ENCODE results near the gene CSRP2. TPM values are rescaled to one million over a fixed set of nuclear protein-coding genes. Genes with fewer than 3 reads are reported as not detected.

CSRP2 gene
- total and polyA plus RNA-seq, 4 donors: 3.7 to 38.0 (median 26.2) TPM

- H3K9ac ChIP-seq (ENCODE audit: low read depth in 1 of 2, low read length in 2 of 2): no peak overlapping the region
- no peaks in the 10 kb centered on the region for H3K36me3 ChIP-seq (ENCODE audit: control insufficient read depth in 4 of 4, insufficient read depth in 3 of 4, low read depth in 1 of 4, low read length in 3 of 4)
- DNase-seq (ENCODE audit: low spot score): no peak
- TF ChIP-seq GABPA (IDR thresholded peaks at IDR 0.05 in 1 of 2, conservative IDR thresholded peaks at IDR 0.05 in 1 of 2): no peak
- 91% methylated on average over 7 of the region's 7 CpGs for WGBS
- H3K9me3 ChIP-seq (ENCODE audit: control insufficient read depth in 4 of 4, low read length in 3 of 4): no peaks in the 10 kb centered on the region
- peaks cover 0 to 15% (median 3%) of the 10 kb centered on the region in 4 donors for H3K4me1 ChIP-seq (ENCODE audit: control insufficient read depth in 4 of 4, insufficient read depth in 4 of 4, low read length in 3 of 4)
- H3K4me3 ChIP-seq (ENCODE audit: low read depth in 1 of 3, low read length in 3 of 3): no peak overlapping the region
- H3K27ac ChIP-seq (ENCODE audit: low read depth in 1 of 2, low read length in 2 of 2): no peak overlapping the region
- no peaks in the 10 kb centered on the region for H3K27me3 ChIP-seq (ENCODE audit: control insufficient read depth in 4 of 4, insufficient read depth in 4 of 4, low read length in 3 of 4)
Observed at GRCh38 chr12:76880519-76881023, 1.8 kb upstream of the CSRP2 start.

DNA sequence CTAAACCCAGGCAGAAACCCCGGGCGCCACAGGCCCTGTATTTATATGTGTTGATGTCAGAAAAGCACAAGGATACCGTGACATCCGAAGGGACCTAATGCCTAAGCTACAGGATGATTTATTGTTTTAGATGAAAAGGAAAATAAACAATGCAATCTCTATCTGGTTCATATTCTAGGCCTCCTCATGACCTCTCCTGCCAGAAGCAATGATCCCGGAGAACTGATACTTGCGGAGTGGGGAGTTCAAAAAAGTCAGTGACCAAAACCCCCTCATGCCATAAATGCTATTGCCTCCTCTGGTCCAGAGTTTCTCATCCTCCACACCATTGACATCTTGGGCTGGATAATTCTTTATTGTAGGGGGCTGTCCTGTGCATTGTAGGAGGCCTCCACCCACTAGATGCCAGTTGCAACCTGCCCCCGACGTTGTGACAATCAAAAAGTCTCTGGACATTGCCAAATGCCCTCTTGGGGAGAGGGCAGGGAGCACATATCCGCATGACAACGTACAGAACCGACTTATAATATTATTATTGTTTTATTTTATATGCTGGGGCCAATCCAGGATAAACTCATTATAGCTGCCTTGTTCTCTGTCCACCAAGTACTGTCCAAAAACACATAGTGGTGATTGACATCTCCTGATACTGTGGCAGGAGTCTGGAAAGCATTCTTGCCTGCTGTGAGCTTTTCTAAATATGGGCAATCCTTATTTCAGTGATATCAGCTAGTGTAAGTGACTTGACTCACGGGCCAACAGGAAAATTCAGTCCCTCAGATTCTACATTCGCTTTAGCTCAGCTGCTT is 1.1 kb upstream of the CSRP2 start:
- peak overlapping the region in 2 of 3 donors; percentile 90 for H3K4me3 ChIP-seq (ENCODE audit: low read depth in 1 of 3, low read length in 3 of 3)
- 72% methylated on average over 13 of the region's 13 CpGs for WGBS

DNA sequence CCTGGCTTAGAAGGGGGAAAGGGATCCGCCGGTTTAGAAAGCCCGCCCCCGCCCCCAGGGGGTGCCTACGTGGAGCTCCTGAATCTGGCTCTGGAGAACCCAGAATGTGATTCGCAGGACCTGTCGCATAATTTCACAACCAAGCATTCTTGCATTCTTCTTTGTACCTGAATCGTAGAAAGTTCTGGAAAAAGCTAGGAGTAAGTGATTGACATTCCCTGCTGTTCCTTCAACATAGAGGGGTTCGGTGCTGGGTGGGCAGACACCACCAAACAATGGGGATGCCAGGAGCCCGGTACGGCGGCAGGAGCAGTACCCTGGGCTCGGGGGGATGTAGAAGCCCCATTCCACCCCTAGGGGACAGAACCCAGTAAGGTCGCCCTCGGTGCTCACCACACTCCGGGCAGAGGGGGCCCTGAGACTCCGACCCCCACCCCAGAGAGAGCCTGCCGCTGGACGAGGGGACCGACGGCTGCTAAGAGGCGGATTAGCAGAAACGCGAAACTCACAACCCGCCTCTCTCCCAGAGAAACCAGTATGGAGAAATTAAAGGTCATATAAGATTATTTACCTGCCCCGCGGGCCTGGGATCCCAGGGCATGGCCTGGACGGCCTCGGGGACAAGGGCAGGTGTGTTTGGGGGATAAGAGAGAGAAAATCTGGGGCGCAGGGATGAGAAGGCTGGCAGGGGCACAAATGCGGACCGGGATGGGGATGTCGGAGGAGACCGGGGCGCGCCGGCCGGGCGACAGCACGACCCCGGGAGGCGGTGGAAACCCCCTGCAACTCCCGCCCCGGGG is 520 bp downstream of the CSRP2 start:
- Histone ChIP-seq H3K27me3 (ENCODE audit: control insufficient read depth in 4 of 4, insufficient read depth in 4 of 4, low read length in 3 of 4) (no peaks in the 10 kb centered on the region), H3K9ac (ENCODE audit: low read depth in 1 of 2, low read length in 2 of 2) (peak overlapping the region; percentile 49 to 92), H3K4me3 (ENCODE audit: low read depth in 1 of 3, low read length in 3 of 3) (peak overlapping the region; percentile 79 to 90 (median 90)), H3K9me3 (ENCODE audit: control insufficient read depth in 4 of 4, low read length in 3 of 4) (no peaks in the 10 kb centered on the region), H3K27ac (ENCODE audit: low read depth in 1 of 2, low read length in 2 of 2) (peak overlapping the region; percentile 85 to 86), H3K4me1 (ENCODE audit: control insufficient read depth in 4 of 4, insufficient read depth in 4 of 4, low read length in 3 of 4) (peaks cover 0 to 14% (median 2%) of the 10 kb centered on the region in 4 donors), H3K36me3 (ENCODE audit: control insufficient read depth in 4 of 4, insufficient read depth in 3 of 4, low read depth in 1 of 4, low read length in 3 of 4) (no peaks in the 10 kb centered on the region)
- peak; percentile 36 for DNase-seq (ENCODE audit: low spot score)
- under 1% methylated on average over 44 of the region's 44 CpGs for WGBS
- TF ChIP-seq TAF1 (conservative IDR thresholded peaks at IDR 0.05): no peak
- TF ChIP-seq, protein P1, sequence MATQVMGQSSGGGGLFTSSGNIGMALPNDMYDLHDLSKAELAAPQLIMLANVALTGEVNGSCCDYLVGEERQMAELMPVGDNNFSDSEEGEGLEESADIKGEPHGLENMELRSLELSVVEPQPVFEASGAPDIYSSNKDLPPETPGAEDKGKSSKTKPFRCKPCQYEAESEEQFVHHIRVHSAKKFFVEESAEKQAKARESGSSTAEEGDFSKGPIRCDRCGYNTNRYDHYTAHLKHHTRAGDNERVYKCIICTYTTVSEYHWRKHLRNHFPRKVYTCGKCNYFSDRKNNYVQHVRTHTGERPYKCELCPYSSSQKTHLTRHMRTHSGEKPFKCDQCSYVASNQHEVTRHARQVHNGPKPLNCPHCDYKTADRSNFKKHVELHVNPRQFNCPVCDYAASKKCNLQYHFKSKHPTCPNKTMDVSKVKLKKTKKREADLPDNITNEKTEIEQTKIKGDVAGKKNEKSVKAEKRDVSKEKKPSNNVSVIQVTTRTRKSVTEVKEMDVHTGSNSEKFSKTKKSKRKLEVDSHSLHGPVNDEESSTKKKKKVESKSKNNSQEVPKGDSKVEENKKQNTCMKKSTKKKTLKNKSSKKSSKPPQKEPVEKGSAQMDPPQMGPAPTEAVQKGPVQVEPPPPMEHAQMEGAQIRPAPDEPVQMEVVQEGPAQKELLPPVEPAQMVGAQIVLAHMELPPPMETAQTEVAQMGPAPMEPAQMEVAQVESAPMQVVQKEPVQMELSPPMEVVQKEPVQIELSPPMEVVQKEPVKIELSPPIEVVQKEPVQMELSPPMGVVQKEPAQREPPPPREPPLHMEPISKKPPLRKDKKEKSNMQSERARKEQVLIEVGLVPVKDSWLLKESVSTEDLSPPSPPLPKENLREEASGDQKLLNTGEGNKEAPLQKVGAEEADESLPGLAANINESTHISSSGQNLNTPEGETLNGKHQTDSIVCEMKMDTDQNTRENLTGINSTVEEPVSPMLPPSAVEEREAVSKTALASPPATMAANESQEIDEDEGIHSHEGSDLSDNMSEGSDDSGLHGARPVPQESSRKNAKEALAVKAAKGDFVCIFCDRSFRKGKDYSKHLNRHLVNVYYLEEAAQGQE (IDR thresholded peaks at IDR 0.05): peak; percentile 36
- TF ChIP-seq YY1 (IDR thresholded peaks at IDR 0.05): peak; percentile 30
- peak in 1 of 2 donors; percentile 4 for TF ChIP-seq RAD21 (IDR thresholded peaks at IDR 0.05)
- TF ChIP-seq, protein P2, sequence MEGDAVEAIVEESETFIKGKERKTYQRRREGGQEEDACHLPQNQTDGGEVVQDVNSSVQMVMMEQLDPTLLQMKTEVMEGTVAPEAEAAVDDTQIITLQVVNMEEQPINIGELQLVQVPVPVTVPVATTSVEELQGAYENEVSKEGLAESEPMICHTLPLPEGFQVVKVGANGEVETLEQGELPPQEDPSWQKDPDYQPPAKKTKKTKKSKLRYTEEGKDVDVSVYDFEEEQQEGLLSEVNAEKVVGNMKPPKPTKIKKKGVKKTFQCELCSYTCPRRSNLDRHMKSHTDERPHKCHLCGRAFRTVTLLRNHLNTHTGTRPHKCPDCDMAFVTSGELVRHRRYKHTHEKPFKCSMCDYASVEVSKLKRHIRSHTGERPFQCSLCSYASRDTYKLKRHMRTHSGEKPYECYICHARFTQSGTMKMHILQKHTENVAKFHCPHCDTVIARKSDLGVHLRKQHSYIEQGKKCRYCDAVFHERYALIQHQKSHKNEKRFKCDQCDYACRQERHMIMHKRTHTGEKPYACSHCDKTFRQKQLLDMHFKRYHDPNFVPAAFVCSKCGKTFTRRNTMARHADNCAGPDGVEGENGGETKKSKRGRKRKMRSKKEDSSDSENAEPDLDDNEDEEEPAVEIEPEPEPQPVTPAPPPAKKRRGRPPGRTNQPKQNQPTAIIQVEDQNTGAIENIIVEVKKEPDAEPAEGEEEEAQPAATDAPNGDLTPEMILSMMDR (IDR thresholded peaks at IDR 0.05; ENCODE audit: low read depth, low read length, missing input control): no peak

More for the DNA sequence above, 1.1 kb upstream of the CSRP2 start:
- Histone ChIP-seq H3K9ac (ENCODE audit: low read depth in 1 of 2, low read length in 2 of 2) (peak overlapping the region in 1 of 2 donors; percentile 66), H3K9me3 (ENCODE audit: control insufficient read depth in 4 of 4, low read length in 3 of 4) (no peaks in the 10 kb centered on the region), H3K4me1 (ENCODE audit: control insufficient read depth in 4 of 4, insufficient read depth in 4 of 4, low read length in 3 of 4) (peaks cover 0 to 14% (median 2%) of the 10 kb centered on the region in 4 donors), H3K36me3 (ENCODE audit: control insufficient read depth in 4 of 4, insufficient read depth in 3 of 4, low read depth in 1 of 4, low read length in 3 of 4) (no peaks in the 10 kb centered on the region), H3K27me3 (ENCODE audit: control insufficient read depth in 4 of 4, insufficient read depth in 4 of 4, low read length in 3 of 4) (no peaks in the 10 kb centered on the region), H3K27ac (ENCODE audit: low read depth in 1 of 2, low read length in 2 of 2) (peak overlapping the region; percentile 70 to 89)
- DNase-seq (ENCODE audit: low spot score): no peak
- no peak for TF ChIP-seq FOXA1 (IDR thresholded peaks at IDR 0.05)
- peak; percentile 0 for TF ChIP-seq MAX (IDR thresholded peaks at IDR 0.05)

Data from liver (tissue), 9 donors.